Measurements from ENCODE around the gene G6PD.

GRCh38 chrX:154482786-154483185 is 63.9 kb downstream of the G6PD start:
- no peak for TF ChIP-seq POLR2A (IDR thresholded peaks at IDR 0.05; ENCODE audit: extremely low read depth, insufficient read length)
- TF ChIP-seq CTCF (IDR thresholded peaks at IDR 0.05; ENCODE audit: low read depth, low read length) = no peak
- TF ChIP-seq MYC (IDR thresholded peaks at IDR 0.05; ENCODE audit: low read depth, low read length) = no peak
- TF ChIP-seq MAX (IDR thresholded peaks at IDR 0.05; ENCODE audit: low read depth, low read length) = no peak
